Caco-2 (cell line): ENCODE results near the gene BOD1. TPM values are rescaled to one million over a fixed set of nuclear protein-coding genes. Genes with fewer than 3 reads are reported as not detected.

ENCODE experiments used
- BruUV-seq: library from RNA; stranded (reverse); fragments of 400-500 nt; replicated peaks from 2 replicates; lab custom pipeline; 2021; lab: Mats Ljungman, UMichigan
- CTCF ChIA-PET: fragments of 300-600 bp; sonication (Branson Sonifier 250); formaldehyde crosslinking; loops from one replicate; lab custom pipeline; 2022; ENCODE audit warnings: antibody characterized with exemption; lab: Charles Lee
- POLR2A ChIA-PET: fragments of 300-600 bp; sonication (Branson Sonifier 250); formaldehyde crosslinking; loops from one replicate; lab custom pipeline; 2022; ENCODE audit warnings: antibody characterized with exemption; lab: Charles Lee
- DNase-seq, 2 experiments: peaks; one replicate each; pipeline versions ENCODE4 v3.0.0 to v3.0.0-alpha.2; 2020 to 2022
- H3K27me3 ChIP-seq: replicated peaks from 2 replicates; pipeline ENCODE4 v1.6.0; 2011; ENCODE audit warnings: low read length; ENCODE audit not compliant: control insufficient read depth, insufficient read depth
- H3K36me3 ChIP-seq: 2 replicates; pipeline ENCODE4 v1.5.1; 2011; ENCODE audit warnings: low read length; ENCODE audit not compliant: control insufficient read depth, insufficient read depth
- H3K4me1 ChIP-seq: fragments of 250-450 bp; sonication (Bioruptor Pico); 2 replicates; pipeline ENCODE4 v1.5.1; 2020; ENCODE audit warnings: mild to moderate bottlenecking
- H3K4me3 ChIP-seq: 2 replicates; pipeline ENCODE4 v1.5.1; 2011; ENCODE audit warnings: low read depth, mild to moderate bottlenecking, control low read depth, low read length
- H3K9me3 ChIP-seq: fragments of 250-450 bp; sonication (Bioruptor Pico); 2 replicates; pipeline ENCODE4 v1.5.1; 2020; ENCODE audit warnings: mild to moderate bottlenecking, moderate library complexity
- H3K27ac Mint-ChIP-seq: one replicate; pipeline ENCODE4 v1.8.0; 2022; ENCODE audit warnings: mixed read lengths; ENCODE audit not compliant: unreplicated experiment
- H3K27me3 Mint-ChIP-seq: one replicate; pipeline ENCODE4 v1.8.0; 2022; ENCODE audit warnings: mixed read lengths; ENCODE audit not compliant: insufficient read depth, unreplicated experiment
- H3K36me3 Mint-ChIP-seq: one replicate; pipeline ENCODE4 v1.8.0; 2022; ENCODE audit warnings: mild to moderate bottlenecking, mixed read lengths; ENCODE audit not compliant: insufficient read depth, unreplicated experiment
- H3K4me1 Mint-ChIP-seq: one replicate; pipeline ENCODE4 v1.8.0; 2022; ENCODE audit warnings: low read depth, mixed read lengths; ENCODE audit not compliant: unreplicated experiment
- H3K4me3 Mint-ChIP-seq: one replicate; pipeline ENCODE4 v1.8.0; 2022; ENCODE audit warnings: mild to moderate bottlenecking, moderate library complexity, mixed read lengths; ENCODE audit not compliant: unreplicated experiment
- H3K9me3 Mint-ChIP-seq: one replicate; pipeline ENCODE4 v1.8.0; 2022; ENCODE audit warnings: mixed read lengths; ENCODE audit not compliant: unreplicated experiment
- CTCF ChIP-seq, 2 experiments: fragments of 200-600 bp in 1 of 2; IDR thresholded peaks; 1 replicate in 1 of 2; 2 replicates in 1 of 2; pipeline versions ENCODE4 v1.5.1 to v1.8.0; 2011 to 2022; ENCODE audit warnings: antibody characterized with exemption in 1 of 2, control low read depth in 1 of 2, inconsistent platforms in 1 of 2, low read depth in 1 of 2, low read length in 1 of 2, mild to moderate bottlenecking in 1 of 2, moderate library complexity in 1 of 2; ENCODE audit not compliant: insufficient read depth in 1 of 2, severe bottlenecking in 1 of 2, unreplicated experiment in 1 of 2
- intact Hi-C: fragments of 100-400 bp; cut with micrococcal nuclease; formaldehyde crosslinking; loops from one replicate; pipeline ENCODE4 v1.10.0; 2022; ENCODE audit not compliant: unreplicated experiment
- total RNA-seq: library from RNA; stranded (reverse); gene quantifications from 2 replicates; pipeline ENCODE4 v1.2.3, GENCODE V29; 2022

BOD1 gene
- total RNA-seq, 1 experiment from 2014 or later = 120 TPM

GRCh38 chr5:173594061-173594460 lies 22.4 kb downstream of the BOD1 start:
- CTCF ChIA-PET = interaction anchor here (0.7 kb wide), 1 partner anchor 21 kb away, joined by 3 read pairs; no protein-coding TSS in a partner anchor
- no TSS peak for BruUV-seq
- Histone ChIP-seq H3K4me3 (no peak overlapping the region), H3K4me1 (no peaks in the 10 kb centered on the region), H3K36me3 (no peaks in the 10 kb centered on the region), H3K9me3 (peaks cover 24% of the 10 kb centered on the region), H3K27me3 (no peaks in the 10 kb centered on the region)
- POLR2A ChIA-PET = interaction anchor here (0.6 kb wide), 1 partner anchor 13 kb away, joined by 5 read pairs; no protein-coding TSS in a partner anchor
- Mint-ChIP-seq H3K4me3 (no peak overlapping the region), H3K27me3 (no peaks in the 10 kb centered on the region), H3K9me3 (peaks cover 11% of the 10 kb centered on the region), H3K4me1 (no peaks in the 10 kb centered on the region), H3K36me3 (peaks cover 10% of the 10 kb centered on the region), H3K27ac (no peak overlapping the region)
- DNase-seq = no peak
- intact Hi-C loops = no loop called here
- TF ChIP-seq CTCF (IDR thresholded peaks at IDR 0.05; ENCODE audit: insufficient read depth in 1 of 2, low read depth in 1 of 2, low read length in 1 of 2, severe bottlenecking in 1 of 2, unreplicated experiment in 1 of 2) = no peak

- POLR2A ChIA-PET = no interaction called here
- intact Hi-C loops = no loop called here
- Mint-ChIP-seq H3K27me3 (no peaks in the 10 kb centered on the region), H3K9me3 (peaks cover 25% of the 10 kb centered on the region), H3K27ac (no peak overlapping the region), H3K4me1 (no peaks in the 10 kb centered on the region), H3K36me3 (peaks cover 6% of the 10 kb centered on the region), H3K4me3 (no peak overlapping the region)
- Histone ChIP-seq H3K9me3 (peaks cover 37% of the 10 kb centered on the region), H3K27me3 (no peaks in the 10 kb centered on the region), H3K36me3 (no peaks in the 10 kb centered on the region), H3K4me3 (no peak overlapping the region), H3K4me1 (no peaks in the 10 kb centered on the region)
- BruUV-seq = no TSS peak
- TF ChIP-seq CTCF (IDR thresholded peaks at IDR 0.05; ENCODE audit: insufficient read depth in 1 of 2, low read depth in 1 of 2, low read length in 1 of 2, severe bottlenecking in 1 of 2, unreplicated experiment in 1 of 2) = peak; percentile 65 to 67
- DNase-seq = peak in 1 of 2 experiments; percentile 41
- CTCF ChIA-PET = interaction anchor here (1.3 kb wide), 1 partner anchor 24 kb away, joined by 7 read pairs; no protein-coding TSS in a partner anchor
Measured at GRCh38 chr5:173592050-173592669, 24.3 kb downstream of the BOD1 start.

GRCh38 chr5:173591056-173591514 lies 25.4 kb downstream of the BOD1 start:
- CTCF ChIA-PET = interaction anchor here (1.3 kb wide), 1 partner anchor 25 kb away, joined by 7 read pairs; no protein-coding TSS in a partner anchor

More at GRCh38 chr5:173591056-173591514, 25.4 kb downstream of the BOD1 start:
- Mint-ChIP-seq H3K27ac (no peak overlapping the region), H3K27me3 (no peaks in the 10 kb centered on the region), H3K4me1 (no peaks in the 10 kb centered on the region), H3K9me3 (peaks cover 35% of the 10 kb centered on the region), H3K36me3 (peaks cover 6% of the 10 kb centered on the region), H3K4me3 (no peak overlapping the region)
- H3K4me1 ChIP-seq = no peaks in the 10 kb centered on the region
- no TSS peak for BruUV-seq
- intact Hi-C loops = no loop called here
- DNase-seq = no peak
- H3K4me3 ChIP-seq = no peak overlapping the region
- H3K27me3 ChIP-seq = no peaks in the 10 kb centered on the region
- H3K9me3 ChIP-seq = peaks cover 48% of the 10 kb centered on the region
- POLR2A ChIA-PET = no interaction called here
- H3K36me3 ChIP-seq = no peaks in the 10 kb centered on the region
- TF ChIP-seq CTCF (IDR thresholded peaks at IDR 0.05; ENCODE audit: insufficient read depth in 1 of 2, low read depth in 1 of 2, low read length in 1 of 2, severe bottlenecking in 1 of 2, unreplicated experiment in 1 of 2) = no peak
